ENCODE results near the gene SIRT3.

- TF ChIP-seq, protein P1, sequence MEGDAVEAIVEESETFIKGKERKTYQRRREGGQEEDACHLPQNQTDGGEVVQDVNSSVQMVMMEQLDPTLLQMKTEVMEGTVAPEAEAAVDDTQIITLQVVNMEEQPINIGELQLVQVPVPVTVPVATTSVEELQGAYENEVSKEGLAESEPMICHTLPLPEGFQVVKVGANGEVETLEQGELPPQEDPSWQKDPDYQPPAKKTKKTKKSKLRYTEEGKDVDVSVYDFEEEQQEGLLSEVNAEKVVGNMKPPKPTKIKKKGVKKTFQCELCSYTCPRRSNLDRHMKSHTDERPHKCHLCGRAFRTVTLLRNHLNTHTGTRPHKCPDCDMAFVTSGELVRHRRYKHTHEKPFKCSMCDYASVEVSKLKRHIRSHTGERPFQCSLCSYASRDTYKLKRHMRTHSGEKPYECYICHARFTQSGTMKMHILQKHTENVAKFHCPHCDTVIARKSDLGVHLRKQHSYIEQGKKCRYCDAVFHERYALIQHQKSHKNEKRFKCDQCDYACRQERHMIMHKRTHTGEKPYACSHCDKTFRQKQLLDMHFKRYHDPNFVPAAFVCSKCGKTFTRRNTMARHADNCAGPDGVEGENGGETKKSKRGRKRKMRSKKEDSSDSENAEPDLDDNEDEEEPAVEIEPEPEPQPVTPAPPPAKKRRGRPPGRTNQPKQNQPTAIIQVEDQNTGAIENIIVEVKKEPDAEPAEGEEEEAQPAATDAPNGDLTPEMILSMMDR (conservative IDR thresholded peaks at IDR 0.05; ENCODE audit: low read depth, low read length) = no peak
- TF ChIP-seq EZH2 (IDR thresholded peaks at IDR 0.05; ENCODE audit: low read length, unreplicated experiment) = no peak
- TF ChIP-seq EZH2phosphoT487 (IDR thresholded peaks at IDR 0.05; ENCODE audit: borderline replicate concordance, low read length) = no peak
These were observed 539 bp downstream of the SIRT3 start for GRCh38 chr11:235609-235996.

All from PC-3 (cell line).